Stimulated activated CD8-positive, alpha-beta memory T cell treated with anti-CD3 and anti-CD28 coated beads, Interleukin-2, amount 100 ng/mL, for 1 hour (primary cell): ENCODE results near the gene RAI14.
"Not testable (repeated sequence)": the region's sequence is repeated elsewhere in the genome, so short reads cannot be mapped to it uniquely, and the experiment has no call there.

Experiments used
- DNase-seq, 2 donors: peaks; one replicate each; pipeline ENCODE4 v3.0.0-alpha.2; 2020; ENCODE audit warnings: low read depth in 2 of 2

Gene RAI14

GRCh38 chr5:34820593-34820992 is 164.5 kb downstream of the RAI14 start:
- DNase-seq: no peak

- DNase-seq: no peak
Measured at GRCh38 chr5:34822956-34823715, 167.0 kb downstream of the RAI14 start.

- DNase-seq: no peak
Measured at GRCh38 chr5:34826347-34826746, 170.2 kb downstream of the RAI14 start.

- no peak for DNase-seq
Measured at GRCh38 chr5:34827588-34828506, 171.7 kb downstream of the RAI14 start.

- DNase-seq: not testable (repeated sequence)
Measured at GRCh38 chr5:34830827-34831226, 174.7 kb downstream of the RAI14 start.

- DNase-seq: no peak
Measured at GRCh38 chr5:34831303-34831702, 175.2 kb downstream of the RAI14 start.

- no peak for DNase-seq
Measured at GRCh38 chr5:34832568-34832967, 176.4 kb downstream of the RAI14 start.

- DNase-seq: no peak
Measured at GRCh38 chr5:34833090-34833489, 177.0 kb downstream of the RAI14 start.

- DNase-seq: no peak
Measured at GRCh38 chr5:34833976-34834793, 178.1 kb downstream of the RAI14 start.

GRCh38 chr5:34834794-34835089 is 178.6 kb downstream of the RAI14 start:
- DNase-seq: no peak

- no peak for DNase-seq
Measured at GRCh38 chr5:34835664-34836063, 179.5 kb downstream of the RAI14 start.

- DNase-seq: peak; percentile 76 to 82
Measured at GRCh38 chr5:34838785-34839714, 182.9 kb downstream of the RAI14 start, which contains the start of gene TTC23L. Gene TTC23L, plus strand, starts transcription at chr5:34839164. Its CDS starts 1,508 bp downstream, at chr5:34840672.

GRCh38 chr5:34841816-34842215 is 185.7 kb downstream of the RAI14 start:
- DNase-seq: no peak

GRCh38 chr5:34842554-34842953 is 186.4 kb downstream of the RAI14 start:
- no peak for DNase-seq

- DNase-seq: no peak
Measured at GRCh38 chr5:34843497-34843896, 187.4 kb downstream of the RAI14 start.

- DNase-seq: no peak
Measured at GRCh38 chr5:34844106-34844505, 188.0 kb downstream of the RAI14 start.

- no peak for DNase-seq
Measured at GRCh38 chr5:34844999-34845398, 188.9 kb downstream of the RAI14 start.

GRCh38 chr5:34847056-34847455 is 190.9 kb downstream of the RAI14 start:
- DNase-seq: no peak

- no peak for DNase-seq
Measured at GRCh38 chr5:34847552-34847951, 191.4 kb downstream of the RAI14 start.

GRCh38 chr5:34848230-34848629 is 192.1 kb downstream of the RAI14 start:
- no peak for DNase-seq

GRCh38 chr5:34849253-34849652 is 193.1 kb downstream of the RAI14 start:
- DNase-seq: no peak
